ENCODE data around the gene BICRA. TPM values are rescaled to one million over a fixed set of nuclear protein-coding genes. Genes with fewer than 3 reads are reported as not detected.
"Not testable (repeated sequence)": the region's sequence is repeated elsewhere in the genome, so short reads cannot be mapped to it uniquely, and the experiment has no call there.

BICRA gene
- total RNA-seq, 1 experiment from 2014 or later: 0.34 TPM

DNA sequence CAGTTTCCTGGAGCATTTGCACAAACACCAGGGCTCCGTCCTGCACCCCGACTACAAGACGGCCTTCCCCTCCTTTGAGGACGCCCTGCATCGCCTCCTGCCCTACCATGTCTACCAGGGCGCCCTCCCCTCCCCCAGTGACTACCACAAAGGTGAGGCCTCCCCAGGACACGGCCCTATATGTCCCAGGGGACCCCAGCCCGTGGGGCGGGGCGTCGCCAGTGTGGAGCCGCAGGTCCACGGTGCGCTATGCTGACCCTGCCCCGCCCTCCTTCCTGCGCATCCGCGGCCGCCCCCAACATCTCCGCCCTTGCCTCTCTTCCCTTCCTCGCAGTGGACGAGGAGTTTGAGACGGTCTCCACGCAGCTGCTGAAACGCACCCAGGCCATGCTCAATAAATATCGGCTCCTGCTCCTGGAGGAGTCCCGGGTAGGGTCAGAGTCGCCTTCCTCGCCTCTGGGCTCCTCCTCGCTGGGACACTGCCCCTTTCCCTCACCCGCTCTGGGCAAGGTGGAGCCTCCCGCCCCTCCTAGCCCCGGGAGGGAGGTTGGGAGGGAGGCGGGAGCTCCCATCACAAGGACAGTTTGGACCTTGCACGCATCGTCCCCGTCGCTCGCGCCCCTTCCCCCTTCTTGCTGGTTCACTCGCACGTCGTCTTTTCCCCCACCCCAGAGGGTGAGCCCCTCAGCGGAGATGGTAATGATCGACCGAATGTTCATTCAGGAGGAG, 89.9 kb downstream of the BICRA start:
- in situ Hi-C loops (cut with HindIII; ENCODE audit: low pct_unique_long_range_greater_than_20kb, low sequenced_read_pairs): no loop called here
- DNase-seq (ENCODE audit: low read depth): no peak

DNA sequence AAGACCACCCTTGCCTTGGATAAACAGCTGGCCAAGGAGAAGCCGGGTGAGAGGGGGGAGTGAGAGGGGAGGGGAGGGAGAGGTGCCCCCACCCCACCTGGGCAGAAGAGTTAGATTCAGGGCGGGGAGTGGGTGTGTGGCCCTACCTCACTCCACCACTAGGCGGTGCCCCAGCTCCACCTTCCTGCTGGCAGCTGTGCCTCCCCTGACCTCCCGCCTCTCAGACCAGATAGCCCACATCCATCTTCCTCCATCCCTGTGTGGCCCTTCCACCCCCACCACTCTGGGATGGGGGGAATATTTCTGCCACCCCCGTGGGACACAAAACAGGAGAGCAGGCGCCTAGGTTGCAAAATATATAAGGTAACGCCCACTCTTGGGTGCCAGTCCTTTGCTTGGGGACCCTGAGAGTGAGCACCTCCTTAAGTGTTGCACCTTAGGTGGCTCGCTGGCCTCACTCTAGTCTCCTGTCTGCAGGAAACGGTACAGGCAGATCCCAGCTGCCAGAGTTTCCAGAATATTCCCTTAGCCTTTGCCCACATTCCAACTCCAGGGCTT, 90.5 kb downstream of the BICRA start:
- in situ Hi-C loops (cut with HindIII; ENCODE audit: low pct_unique_long_range_greater_than_20kb, low sequenced_read_pairs): no loop called here
- peak; percentile 44 for DNase-seq (ENCODE audit: low read depth)

DNA sequence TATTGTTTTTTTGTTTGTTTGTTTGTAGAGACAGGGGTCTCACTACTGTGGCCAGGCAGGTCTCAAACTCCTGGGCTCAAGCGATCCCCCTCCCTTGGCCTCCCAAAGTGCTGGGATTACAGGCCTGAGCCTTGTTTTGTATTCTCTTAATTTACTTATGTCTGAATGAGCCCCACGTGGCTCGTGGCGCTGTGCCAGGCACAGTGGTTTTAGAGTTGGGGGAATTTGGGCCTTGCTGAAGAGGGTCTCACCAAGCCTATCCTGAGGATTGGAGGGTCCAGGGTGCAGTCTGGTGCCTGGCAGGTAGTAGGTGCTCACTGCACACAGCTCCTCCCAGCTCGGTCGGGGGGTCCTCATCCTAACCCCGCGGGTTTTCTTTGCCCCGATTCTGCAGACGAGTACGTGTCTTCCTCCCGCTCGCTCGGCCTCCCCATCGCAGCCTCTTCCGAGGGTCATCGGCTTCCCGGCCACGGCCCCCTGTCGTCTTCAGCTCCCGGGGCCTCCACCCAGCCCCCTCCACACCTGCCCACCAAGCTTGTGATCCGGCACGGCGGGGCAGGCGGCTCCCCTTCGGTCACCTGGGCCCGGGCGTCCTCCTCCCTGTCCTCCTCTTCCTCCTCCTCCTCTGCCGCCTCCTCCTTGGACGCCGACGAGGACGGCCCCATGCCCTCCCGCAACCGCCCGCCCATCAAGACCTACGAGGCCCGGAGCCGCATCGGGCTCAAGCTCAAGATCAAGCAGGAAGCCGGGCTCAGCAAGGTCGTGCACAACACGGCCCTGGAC, 92.2 kb downstream of the BICRA start:
- in situ Hi-C loops (cut with HindIII; ENCODE audit: low pct_unique_long_range_greater_than_20kb, low sequenced_read_pairs): no loop called here
- no peak for DNase-seq (ENCODE audit: low read depth)

DNA sequence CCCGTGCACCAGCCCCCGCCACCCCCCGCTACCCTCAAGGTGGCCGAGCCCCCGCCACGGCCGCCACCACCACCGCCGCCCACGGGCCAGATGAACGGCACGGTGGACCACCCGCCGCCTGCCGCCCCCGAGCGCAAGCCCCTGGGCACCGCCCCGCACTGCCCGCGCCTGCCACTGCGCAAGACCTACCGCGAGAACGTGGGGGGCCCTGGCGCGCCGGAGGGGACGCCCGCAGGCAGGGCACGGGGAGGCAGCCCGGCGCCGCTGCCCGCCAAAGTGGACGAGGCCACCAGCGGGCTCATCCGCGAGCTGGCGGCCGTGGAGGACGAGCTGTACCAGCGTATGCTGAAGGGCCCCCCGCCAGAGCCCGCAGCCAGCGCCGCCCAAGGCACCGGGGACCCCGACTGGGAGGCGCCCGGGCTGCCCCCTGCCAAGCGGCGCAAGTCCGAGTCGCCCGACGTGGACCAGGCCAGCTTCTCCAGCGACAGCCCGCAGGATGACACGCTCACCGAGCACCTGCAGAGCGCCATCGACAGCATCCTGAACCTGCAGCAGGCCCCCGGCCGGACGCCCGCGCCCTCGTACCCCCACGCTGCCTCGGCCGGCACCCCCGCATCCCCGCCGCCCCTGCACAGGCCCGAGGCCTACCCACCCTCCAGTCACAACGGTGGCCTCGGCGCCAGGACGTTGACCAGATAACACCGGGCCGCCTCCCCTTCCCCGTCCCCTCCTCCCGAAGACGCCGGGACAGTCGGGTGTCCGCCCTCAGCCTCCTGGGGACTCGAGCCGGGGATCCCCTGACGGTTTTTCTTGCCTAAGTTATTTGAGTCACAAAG, 93.0 kb downstream of the BICRA start:
- in situ Hi-C loops (cut with HindIII; ENCODE audit: low pct_unique_long_range_greater_than_20kb, low sequenced_read_pairs): no loop called here
- DNase-seq (ENCODE audit: low read depth): no peak

DNA sequence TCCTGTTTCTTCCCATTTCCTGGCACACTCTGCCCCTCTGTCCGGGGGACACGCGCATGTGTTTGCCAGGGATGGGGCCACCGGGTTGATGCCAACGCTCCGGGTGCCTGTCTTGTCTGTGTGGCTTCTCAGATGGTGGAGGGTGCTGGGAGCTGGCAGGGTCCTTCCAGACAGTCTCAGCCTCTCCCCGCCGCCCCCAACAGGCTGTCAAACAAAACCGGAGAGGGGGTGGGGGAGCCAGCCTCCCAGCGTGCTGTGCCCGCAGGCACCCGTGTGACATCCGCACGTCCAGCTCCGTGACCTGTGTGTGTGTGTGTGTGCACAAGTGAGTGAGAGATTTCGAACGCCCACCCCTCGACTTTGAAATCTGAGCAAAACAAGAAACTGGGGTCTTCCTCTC, 93.7 kb downstream of the BICRA start:
- no peak for DNase-seq (ENCODE audit: low read depth)
- in situ Hi-C loops (cut with HindIII; ENCODE audit: low pct_unique_long_range_greater_than_20kb, low sequenced_read_pairs): no loop called here

DNA sequence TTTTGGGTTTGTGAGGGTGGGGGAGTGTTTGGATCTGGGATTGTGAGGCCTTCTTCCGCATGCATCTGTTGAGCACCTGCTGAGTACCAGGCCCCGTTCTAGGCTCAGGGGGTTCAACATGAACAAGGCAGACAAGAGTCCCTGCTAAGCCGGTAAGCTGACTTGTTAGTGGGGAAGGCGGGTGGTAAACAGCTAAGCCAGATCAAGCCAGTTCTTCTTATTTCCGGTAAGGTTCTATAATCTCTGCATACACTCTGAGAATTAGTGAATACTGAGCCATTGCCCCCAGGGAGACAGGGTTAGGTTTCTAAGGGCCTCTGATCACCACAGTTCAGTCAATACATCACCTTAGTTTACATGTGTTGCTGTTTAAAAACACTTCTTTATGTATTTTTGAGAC, 94.4 kb downstream of the BICRA start:
- DNase-seq (ENCODE audit: low read depth): no peak
- in situ Hi-C loops (cut with HindIII; ENCODE audit: low pct_unique_long_range_greater_than_20kb, low sequenced_read_pairs): no loop called here

DNA sequence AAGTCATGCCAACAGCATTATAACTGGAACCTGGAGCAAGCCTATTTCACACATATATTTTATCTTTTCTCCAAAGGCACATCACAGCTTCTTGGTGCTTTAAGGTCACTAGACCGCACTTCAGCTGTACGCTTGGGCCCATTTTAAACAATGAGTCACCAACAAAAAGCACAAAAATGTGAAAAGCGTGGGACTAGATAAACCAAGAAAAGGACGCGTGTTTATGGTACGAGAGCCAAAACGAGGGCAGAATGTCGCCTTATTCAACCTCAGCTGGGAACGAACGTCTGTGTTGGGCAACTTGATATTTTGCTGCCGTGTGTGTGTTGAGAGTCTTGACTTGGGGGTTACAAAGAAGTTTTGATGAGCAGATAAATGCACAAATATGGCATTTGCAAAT, 95.1 kb downstream of the BICRA start:
- DNase-seq (ENCODE audit: low read depth): no peak
- in situ Hi-C loops (cut with HindIII; ENCODE audit: low pct_unique_long_range_greater_than_20kb, low sequenced_read_pairs): no loop called here

DNA sequence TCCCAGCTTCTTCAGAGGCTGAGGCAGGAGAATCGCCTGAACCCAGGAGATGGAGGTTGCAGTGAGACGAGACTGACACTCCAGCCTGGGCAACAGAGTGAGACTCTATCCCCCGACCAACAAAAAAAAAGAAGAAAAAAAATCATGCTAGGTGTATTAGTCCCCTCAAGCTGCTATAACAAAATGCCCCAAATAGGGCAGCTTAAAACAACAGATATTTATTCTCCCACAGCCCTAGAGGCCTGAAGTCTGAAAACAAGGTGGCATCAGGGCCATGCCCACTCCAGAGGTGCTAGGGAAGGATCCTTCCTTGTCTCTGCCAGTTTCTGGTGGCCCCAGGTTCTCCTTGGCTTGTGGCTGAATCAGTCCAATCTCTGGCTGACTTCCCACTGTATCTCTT, 95.7 kb downstream of the BICRA start:
- DNase-seq (ENCODE audit: low read depth): no peak
- in situ Hi-C loops (cut with HindIII; ENCODE audit: low pct_unique_long_range_greater_than_20kb, low sequenced_read_pairs): no loop called here

DNA sequence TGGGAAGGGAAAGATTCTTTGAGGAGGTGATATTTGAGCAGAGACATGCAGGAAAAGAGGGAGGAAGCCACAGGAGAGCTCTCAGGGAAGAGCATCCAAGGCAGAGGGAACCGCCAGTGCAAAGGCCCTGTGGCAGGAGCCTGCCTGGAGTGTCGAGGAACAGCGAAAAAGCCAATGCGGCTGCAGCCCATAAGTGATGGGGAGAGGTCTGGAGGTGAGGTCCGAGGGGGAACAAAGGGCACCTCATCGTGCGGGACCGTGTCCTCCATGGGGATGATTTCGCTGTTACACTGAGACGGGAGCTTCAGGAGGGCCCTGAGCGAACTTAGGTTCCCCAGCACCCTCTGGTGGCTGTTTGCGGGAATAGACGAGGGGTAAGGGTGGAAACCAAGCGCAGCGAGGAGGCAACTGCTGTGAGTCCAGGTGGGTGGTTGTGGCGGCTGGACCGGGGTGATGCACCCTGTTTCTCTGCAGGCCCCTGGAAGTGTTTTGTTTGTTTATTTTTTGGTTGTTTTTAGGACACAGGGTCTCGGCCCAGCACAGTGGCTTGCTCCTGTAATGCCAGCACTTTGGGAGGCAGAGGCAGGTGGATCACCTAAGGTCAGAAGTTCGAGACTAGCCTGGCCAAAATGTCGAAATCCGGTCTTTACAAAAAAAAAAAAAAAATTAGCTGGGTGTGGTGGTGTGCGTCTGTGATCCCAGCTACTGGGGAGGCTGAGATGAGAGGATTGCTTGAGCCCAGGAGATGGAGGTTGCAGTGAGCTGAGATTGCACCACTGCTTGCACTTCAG, 98.4 kb downstream of the BICRA start:
- peak; percentile 41 for DNase-seq (ENCODE audit: low read depth)
- in situ Hi-C loops (cut with HindIII; ENCODE audit: low pct_unique_long_range_greater_than_20kb, low sequenced_read_pairs): no loop called here

DNA sequence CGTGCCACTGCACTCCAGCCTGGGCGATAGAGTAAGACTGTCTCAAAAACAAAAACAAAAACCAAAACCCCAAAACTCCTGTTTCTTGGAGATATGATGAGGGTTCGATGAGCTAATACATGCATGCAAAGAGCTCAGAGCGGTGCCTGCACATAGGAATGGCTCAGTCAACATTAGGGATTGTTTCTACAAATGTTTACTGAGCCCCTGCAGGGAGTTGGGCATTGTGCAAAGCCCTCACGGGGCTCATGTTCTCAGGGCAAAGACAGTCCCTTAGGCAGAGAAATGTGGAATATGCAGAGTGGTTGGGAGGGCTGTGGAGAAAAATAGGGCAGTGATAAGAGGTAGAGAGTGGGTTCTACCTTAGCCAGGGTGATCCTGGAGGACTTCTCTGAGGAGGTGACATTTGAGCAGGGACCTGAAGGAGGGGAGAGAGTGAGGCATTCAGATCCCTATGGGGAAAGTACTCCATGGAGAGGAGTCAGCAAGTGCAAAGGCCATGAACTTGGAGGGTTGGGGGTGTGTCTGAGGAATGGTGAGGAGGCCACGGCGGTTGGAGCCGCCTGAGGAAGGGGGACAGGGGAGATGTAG, 102.8 kb downstream of the BICRA start:
- no peak for DNase-seq (ENCODE audit: low read depth)
- in situ Hi-C loops (cut with HindIII; ENCODE audit: low pct_unique_long_range_greater_than_20kb, low sequenced_read_pairs): no loop called here

DNA sequence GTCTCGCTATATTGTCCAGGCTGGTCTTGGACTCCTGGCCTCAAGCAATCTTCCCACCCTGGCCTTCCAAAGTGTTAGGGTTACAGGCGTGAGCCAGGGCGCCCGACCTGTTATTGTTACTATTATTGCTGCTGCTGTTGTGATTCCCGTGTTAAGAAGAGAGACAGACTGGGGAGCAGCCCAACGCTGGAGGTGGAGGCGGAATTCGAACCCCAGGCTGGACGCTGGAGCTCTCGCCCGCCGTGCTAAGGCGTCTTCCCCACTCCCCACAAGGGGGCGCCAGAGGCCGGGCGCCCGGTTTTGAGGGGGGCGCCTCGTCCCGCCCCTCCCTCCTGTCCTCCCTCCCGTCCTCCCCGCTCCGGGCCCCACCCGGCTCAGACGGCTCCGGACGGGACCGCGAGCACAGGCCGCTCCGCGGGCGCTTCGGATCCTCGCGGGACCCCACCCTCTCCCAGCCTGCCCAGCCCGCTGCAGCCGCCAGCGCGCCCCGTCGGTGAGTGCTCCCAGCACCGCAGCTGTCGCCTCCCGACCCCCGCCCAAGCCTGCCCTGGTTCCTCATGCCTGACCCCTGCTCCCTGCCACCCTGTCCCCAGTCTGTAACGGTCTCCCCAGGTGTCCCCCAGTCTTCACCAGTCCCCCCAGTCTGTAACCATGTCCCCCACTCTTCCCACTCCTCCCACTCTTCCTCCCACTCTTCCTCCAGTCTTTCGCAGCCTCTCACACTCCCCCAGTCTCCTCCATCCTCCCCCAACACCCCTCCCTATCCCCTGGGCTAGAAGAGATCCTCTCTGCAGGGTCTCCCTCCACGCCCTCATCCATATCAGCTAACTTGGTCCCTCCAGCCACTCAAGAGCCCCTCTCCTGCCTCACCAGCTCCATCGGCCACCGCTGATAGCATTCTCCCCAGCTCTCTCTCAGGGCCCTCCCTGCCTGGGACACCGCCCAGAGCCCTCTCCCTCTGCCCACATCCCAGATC, 104.4 kb downstream of the BICRA start, which contains the start of gene EHD2:
TSS of gene EHD2 (plus strand) at position 377 of the 976 bp plus-strand sequence. CDS start 3,191 bp downstream, outside the sequence.
- in situ Hi-C loops (cut with HindIII; ENCODE audit: low pct_unique_long_range_greater_than_20kb, low sequenced_read_pairs): no loop called here
- DNase-seq (ENCODE audit: low read depth): peak; percentile 66

DNA sequence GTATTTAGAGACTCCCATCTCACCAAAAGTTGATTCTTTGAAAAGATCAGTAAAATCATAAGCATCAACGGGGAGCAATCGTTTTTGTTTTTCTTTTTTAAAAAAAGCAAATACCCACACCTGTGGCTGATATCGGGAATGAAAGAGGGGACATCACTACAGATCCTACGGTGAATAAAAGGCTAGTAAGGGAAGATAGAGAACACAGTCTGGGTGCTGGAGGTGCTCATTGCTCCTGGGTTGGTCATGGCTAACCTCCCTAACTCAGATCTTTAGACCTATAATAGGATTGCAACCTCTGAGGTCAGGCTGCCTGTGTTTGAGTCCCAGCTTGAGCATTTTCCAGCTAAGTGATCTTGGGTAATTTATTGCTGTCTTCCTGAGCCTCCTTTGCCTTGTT, 105.4 kb downstream of the BICRA start:
- in situ Hi-C loops (cut with HindIII; ENCODE audit: low pct_unique_long_range_greater_than_20kb, low sequenced_read_pairs): no loop called here
- peak; percentile 30 for DNase-seq (ENCODE audit: low read depth)

DNA sequence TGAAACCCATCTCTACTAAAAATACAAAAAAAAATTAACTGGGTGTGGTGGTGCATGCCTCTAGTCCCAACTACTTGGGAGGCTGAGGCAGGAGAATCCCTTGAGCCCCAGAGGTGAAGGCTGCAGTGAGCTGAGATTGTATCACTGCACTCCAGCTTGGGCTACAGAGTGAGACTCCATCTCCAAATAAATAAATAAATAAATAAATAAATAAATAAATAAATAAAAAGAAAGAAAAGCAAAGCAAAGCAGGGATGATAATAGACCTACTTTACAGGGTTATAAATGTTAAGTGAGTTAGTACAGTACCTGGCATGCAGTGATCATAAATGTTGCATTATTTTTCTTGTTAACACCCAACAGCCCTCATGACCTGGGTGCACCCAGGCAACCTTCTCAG, 105.9 kb downstream of the BICRA start:
- DNase-seq (ENCODE audit: low read depth); in situ Hi-C loops (cut with HindIII; ENCODE audit: low pct_unique_long_range_greater_than_20kb, low sequenced_read_pairs): not testable (repeated sequence)

DNA sequence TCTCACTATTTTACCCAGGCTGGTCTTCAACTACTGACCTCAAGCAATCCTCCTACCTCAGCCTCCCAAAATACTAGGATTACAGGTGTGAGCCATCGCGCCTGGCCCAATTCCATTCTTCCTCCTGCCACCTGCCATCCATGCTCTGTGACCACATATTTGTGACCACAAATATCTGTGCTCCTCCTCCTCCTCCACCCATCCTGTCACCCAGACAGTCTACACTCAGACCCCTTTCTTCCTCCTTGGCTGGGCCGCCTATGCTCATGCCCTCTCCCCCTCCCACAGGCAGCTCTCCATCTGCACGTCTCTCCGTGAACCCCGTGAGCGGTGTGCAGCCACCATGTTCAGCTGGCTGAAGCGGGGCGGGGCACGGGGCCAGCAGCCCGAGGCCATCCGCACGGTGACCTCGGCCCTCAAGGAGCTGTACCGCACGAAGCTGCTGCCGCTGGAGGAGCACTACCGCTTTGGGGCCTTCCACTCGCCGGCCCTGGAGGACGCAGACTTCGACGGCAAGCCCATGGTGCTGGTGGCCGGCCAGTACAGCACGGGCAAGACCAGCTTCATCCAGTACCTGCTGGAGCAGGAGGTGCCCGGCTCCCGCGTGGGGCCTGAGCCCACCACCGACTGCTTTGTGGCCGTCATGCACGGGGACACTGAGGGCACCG, 107.5 kb downstream of the BICRA start:
- DNase-seq (ENCODE audit: low read depth): no peak
- in situ Hi-C loops (cut with HindIII; ENCODE audit: low pct_unique_long_range_greater_than_20kb, low sequenced_read_pairs): no loop called here

DNA sequence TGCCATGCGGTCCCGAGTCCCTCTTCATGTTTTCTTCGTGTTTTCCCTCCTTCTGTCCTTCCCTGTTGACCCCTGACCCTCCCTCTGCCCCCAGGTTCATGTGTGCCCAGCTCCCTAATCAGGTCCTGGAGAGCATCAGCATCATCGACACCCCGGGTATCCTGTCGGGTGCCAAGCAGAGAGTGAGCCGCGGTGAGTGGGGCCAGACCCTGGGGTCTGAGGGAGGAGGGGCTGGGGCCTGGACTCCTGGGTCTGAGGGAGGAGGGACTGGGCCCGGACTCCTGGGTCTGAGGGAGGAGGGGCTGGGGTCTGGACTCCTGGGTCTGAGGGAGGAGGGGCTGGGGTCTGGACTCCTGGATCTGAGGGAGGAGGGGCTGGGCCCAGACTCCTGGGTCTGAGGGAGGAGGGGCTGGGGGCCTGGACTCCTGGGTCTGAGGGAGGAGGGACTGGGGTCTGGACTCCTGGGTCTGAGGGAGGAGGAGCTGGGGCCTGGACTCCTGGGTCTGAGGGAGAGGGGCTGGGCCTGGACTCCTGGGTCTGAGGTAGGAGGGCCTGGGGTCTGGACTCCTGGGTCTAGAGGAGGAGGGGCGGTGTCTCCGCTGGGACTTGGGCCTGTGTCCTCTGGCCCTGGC, 109.6 kb downstream of the BICRA start:
- DNase-seq (ENCODE audit: low read depth); in situ Hi-C loops (cut with HindIII; ENCODE audit: low pct_unique_long_range_greater_than_20kb, low sequenced_read_pairs): not testable (repeated sequence)

Measured in Caki2 (cell line).